ENCODE results near the gene ZNF831.

Gene ZNF831

DNA sequence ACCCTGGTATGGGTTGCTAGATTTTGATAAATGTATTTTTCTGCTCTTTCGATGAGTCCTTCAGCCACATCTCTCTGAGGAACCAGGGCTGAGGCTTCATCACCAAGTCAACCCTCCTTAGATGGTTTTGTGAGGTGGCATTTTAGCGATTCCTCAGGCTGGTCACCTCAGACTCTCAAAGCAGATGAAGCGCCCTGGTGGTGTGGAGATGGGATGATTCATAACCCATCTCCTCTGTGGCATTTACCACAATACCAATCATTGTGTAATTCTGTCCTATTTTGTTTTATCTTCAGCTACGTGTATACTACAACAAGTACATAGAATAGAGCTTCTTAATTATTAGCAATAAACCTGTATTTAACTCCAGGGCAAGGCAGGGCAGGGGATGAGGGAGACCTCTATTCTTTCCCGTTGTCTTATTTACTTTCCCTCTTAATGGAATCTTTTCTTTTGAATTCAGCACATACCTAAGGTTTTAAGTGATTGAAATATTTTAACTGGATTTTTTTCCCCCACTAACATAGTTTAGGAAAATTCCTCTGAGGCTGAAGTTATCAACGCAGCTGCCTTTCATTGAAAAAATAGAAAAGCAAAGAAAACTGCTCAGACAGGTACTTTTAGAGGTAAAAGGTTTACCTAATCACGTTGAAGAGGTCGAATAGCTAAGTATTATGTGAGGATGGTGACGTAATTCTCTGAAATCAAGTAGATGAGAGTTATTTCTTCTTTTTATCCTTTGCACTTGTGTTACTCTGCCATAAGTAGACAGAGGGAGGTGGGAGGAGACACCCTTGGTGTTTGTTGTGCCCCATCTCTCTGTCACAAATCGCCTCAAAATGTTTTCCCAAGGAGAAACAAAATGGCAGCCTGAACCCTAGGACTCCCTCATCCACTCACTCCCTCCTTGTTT is 79.3 kb downstream of the ZNF831 start:
- in situ Hi-C loops (cut with HindIII; ENCODE audit: low sequenced_read_pairs): no loop called here

- in situ Hi-C loops (cut with HindIII; ENCODE audit: low sequenced_read_pairs): no loop called here
Observed at GRCh38 chr20:59246691-59247400, 83.2 kb downstream of the ZNF831 start.

GRCh38 chr20:59247731-59248684 is 84.4 kb downstream of the ZNF831 start:
- in situ Hi-C loops (cut with HindIII; ENCODE audit: low sequenced_read_pairs): no loop called here

GRCh38 chr20:59250293-59250692 is 86.7 kb downstream of the ZNF831 start:
- in situ Hi-C loops (cut with HindIII; ENCODE audit: low sequenced_read_pairs): no loop called here

GRCh38 chr20:59253325-59253724 is 89.7 kb downstream of the ZNF831 start:
- in situ Hi-C loops (cut with HindIII; ENCODE audit: low sequenced_read_pairs): no loop called here

DNA sequence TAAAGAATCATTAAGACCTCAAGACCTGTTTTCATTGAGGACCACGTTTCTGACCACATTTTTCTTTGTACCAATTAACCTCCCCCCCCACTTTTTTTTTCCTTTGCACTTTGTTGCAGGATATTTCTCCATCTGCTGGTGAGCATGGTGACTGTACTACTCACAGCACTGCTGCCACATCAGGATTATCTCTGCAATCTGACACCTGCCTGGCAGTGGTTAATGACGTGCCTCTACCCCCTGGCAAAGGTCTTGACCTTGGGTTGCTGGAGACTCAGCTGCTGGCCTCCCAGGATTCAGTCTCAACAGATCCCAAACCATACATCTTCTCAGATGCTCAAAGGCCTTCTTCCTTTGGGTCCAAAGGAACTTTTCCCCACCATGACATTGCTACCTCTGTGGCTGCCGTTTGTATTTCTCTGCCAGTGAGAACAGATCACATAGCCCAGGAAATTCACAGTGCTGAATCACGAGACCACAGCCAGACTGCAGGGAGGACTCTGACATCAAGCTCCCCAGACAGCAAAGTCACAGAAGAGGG is 90.2 kb downstream of the ZNF831 start:
- in situ Hi-C loops (cut with HindIII; ENCODE audit: low sequenced_read_pairs): no loop called here

DNA sequence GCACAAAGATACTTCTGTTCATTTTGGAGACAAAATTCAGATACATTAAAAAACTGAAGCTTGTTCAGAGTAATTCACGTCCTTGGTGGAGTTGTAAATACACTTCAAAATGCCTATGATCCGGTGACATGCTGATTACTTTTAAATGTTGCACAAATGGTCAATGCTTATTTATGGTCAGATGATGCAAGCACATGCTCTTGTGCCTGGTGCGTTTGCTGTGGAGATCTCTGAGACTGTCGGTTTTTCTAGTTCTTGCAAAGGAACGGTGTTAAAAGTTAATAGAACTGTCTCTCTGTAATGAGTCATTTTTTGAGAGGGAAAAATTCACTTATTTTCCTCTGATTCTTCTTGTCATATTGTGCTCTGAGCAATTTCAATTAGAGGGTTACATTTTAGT is 91.6 kb downstream of the ZNF831 start:
- in situ Hi-C loops (cut with HindIII; ENCODE audit: low sequenced_read_pairs): no loop called here

DNA sequence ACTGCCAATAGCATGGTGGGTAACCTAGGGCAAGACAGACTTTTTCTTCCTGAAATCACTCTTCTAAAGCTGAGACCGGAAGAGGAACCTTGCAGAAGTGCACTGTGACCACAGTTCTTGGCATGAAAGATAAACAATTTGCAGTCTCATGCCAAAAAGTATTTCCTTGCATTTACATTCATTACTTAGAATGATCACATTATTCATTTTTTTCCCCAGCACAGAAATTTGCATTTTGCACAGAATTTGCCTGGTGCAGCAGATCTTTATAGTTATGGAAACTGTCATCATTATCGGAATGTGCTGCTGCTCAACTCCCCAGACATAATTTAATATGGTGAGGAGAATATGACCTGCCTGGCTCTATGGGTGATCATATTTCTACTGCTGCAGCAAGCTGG is 94.6 kb downstream of the ZNF831 start:
- in situ Hi-C loops (cut with HindIII; ENCODE audit: low sequenced_read_pairs): no loop called here

DNA sequence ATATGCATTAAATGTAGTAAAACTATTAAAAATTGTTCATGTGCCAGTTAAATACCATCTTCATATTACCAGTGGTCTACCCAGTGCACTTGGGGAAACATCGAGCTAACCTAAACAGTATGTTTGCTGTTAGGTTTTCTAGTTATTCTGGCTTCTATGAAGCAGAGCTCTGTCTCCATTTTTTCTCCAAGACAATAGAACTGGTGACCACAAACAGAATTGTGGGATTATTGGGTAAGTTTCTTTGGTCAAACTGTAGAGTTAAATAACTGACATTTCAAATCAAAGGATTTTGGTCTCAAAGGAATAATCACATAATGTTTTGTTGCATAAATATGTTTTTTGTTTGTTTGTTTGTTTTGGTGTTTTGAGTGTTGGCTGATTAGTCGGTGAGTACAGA is 96.3 kb downstream of the ZNF831 start:
- in situ Hi-C loops (cut with HindIII; ENCODE audit: low sequenced_read_pairs): no loop called here

GRCh38 chr20:59265298-59265697 is 101.7 kb downstream of the ZNF831 start:
- in situ Hi-C loops (cut with HindIII; ENCODE audit: low sequenced_read_pairs): no loop called here

DNA sequence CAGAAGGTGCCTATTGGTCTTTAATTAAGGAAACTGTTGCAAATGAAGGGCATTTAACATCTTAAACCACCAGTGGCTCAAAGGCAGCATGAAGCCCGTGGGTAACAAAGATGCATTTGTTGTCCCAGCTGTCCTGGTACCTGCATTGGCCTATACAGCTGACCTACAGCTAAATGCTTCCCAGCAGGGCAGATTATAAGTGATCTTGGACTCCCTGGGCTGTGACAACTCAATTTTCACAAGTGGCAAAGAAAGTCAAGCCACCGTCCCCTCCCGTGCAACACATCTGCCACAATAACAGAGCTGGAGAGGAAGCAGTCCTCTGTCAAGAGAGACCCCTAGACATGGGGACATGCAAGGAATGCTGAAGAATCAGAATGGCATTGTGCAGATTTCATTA is 105.2 kb downstream of the ZNF831 start:
- in situ Hi-C loops (cut with HindIII; ENCODE audit: low sequenced_read_pairs): no loop called here

DNA sequence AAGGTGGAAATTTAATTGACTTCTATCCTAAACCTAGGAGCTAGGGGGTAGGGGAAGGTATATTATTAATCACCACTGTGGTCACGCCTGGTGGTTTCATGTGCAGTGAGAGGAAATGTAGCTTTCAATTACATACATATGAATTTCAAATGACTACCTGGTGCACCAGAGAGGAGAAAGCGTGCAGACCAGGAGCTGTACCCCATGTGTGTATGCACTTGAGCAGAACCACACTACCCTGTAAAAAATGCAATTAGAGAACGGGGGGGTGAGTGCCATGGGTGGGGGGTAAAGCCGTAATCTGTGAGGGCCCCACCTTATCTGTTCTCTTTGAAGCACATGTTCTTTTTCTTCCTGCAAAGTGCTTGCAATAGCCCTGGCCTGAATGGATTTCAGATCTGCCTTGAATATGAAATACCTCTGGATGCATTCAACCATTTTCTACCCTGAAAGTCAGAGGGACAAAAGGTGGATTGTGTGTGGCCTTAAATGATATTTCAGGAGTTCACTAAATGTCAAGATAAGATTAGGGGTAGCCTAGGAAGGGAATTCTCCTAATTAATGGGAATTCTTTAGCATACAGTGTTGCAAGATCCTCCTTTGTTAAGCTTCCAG is 105.9 kb downstream of the ZNF831 start:
- in situ Hi-C loops (cut with HindIII; ENCODE audit: low sequenced_read_pairs): no loop called here

DNA sequence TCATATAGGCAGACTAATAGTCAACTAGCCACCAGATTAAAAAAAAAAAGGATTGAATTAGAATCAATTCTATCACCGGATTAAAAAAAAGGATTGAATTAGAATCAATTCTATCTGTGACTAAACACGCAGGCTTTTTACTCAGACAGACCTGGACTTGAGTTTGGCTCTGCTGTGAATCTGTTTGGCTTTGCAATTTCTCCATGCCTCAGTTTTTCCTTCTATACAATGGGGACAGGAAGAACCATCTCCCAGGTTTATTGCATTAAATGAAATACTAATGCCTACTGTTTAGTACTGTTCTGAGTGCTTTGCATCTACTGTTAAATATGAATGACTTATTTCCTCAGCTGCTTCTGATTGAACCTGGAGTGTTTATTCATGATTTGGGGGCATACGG is 106.8 kb downstream of the ZNF831 start:
- in situ Hi-C loops (cut with HindIII; ENCODE audit: low sequenced_read_pairs): no loop called here

DNA sequence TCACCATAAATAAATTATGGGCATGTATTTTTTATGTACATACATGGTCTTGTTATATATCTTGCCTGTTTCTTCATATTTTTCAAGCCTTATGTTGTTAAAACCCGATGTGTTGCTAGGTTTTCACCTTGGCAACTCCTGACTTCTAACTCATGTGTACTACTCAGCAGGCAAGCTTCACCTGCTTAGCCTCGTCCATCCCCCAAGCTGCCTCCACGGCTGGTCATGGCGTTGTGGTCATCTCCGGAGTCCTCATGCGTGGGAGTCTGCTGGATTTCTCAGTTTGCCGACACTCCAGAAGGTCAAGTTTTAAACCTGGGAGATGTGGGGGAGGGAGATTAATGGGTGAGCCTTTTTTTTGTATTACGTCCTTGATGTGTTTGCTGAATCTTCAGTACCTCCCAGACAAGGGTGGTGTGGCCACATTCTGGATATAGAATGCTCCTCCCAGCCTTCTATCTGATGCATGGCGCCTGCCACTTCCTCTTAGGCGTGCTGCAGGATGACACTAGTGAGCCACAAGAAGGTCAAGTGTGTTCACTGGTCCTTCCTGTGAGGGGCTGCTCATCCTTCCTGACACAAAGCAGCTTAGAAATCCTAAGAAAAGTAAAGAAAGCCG is 110.2 kb downstream of the ZNF831 start:
- in situ Hi-C loops (cut with HindIII; ENCODE audit: low sequenced_read_pairs): no loop called here

- in situ Hi-C loops (cut with HindIII; ENCODE audit: low sequenced_read_pairs): no loop called here
Observed at GRCh38 chr20:59276938-59277337, 113.3 kb downstream of the ZNF831 start.

DNA sequence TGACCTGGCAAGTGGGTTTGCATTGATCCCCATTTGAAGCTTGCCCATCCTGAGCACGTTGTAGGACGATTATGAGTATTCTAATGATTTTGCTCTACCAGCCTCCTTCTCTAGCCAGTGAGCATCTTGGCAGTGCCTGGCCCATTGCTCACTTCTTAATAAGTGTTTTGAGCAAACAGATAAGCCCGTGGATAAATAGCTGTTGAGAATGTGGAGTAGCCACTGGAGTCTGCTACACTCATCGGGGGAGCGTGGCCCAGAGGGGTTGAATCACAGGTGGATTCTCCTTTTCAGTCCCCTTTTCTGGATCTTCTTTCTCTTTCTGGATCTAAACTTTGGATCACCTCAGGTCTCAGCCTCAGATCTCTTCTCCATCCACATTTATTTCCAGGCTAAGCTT is 120.8 kb downstream of the ZNF831 start:
- in situ Hi-C loops (cut with HindIII; ENCODE audit: low sequenced_read_pairs): no loop called here

DNA sequence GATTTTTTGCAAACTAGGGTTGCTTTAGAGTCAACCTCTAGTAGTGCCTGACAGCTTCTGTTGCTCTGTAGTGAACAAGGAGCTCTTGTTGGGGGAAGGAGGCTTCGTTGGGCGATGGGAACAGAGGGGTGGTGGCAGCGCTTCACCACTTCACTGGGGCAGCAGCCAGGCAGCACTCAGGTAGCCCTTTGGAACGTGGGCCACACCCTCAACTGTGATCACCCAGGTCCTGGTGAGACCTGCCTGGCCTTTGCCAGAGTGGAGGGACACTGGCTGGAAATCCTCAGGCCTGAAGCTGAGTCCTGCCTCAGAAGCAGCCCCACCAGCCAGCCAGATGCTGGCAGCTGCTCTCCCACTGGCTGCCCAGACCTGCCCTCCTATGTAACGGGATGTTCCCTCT is 126.4 kb downstream of the ZNF831 start:
- in situ Hi-C loops (cut with HindIII; ENCODE audit: low sequenced_read_pairs): no loop called here

DNA sequence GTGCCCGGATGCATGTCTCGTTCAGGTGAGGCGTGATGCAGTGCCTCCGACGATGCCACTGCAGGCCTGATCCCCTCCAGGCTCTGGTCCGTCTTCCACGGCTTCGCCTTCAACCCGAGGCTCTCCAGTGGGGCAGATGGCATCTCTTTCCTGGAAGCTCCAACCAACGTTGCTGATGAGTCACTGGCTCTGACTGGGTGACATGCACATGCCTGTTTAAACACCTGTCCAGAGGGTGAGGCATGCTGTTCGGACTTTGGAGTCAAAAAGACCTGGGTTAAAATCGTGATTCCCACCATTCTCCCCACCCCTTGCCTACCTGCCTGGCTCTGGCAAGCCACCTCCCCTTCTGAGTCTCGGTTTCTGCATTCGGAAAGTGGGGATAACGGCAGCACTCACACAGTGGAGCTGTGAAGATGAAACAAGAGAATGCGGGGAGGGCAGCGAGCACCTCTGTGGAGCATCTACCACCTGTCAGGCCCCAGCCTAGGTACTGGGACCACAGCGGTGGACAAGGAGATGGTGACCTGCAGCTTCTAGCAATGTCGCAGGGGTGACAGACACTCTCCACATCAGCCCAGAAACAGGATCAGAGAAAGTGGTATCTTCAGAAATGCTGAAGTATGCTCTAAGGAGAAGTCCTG is 128.2 kb downstream of the ZNF831 start:
- in situ Hi-C loops (cut with HindIII; ENCODE audit: low sequenced_read_pairs): no loop called here

GRCh38 chr20:59295531-59295930 is 131.9 kb downstream of the ZNF831 start:
- in situ Hi-C loops (cut with HindIII; ENCODE audit: low sequenced_read_pairs): no loop called here
